ENCODE data around the gene GULP1.

GULP1 gene

GRCh38 chr2:188381614-188382013, 89.9 kb downstream of the GULP1 start:
- no peak for DNase-seq

GRCh38 chr2:188382107-188382506, 90.4 kb downstream of the GULP1 start:
- DNase-seq = no peak

- DNase-seq = no peak
Measured at GRCh38 chr2:188383158-188383557, 91.5 kb downstream of the GULP1 start.

- DNase-seq = no peak
Measured at GRCh38 chr2:188385857-188386256, 94.2 kb downstream of the GULP1 start.

GRCh38 chr2:188388831-188389230, 97.2 kb downstream of the GULP1 start:
- DNase-seq = no peak

- no peak for DNase-seq
Measured at GRCh38 chr2:188391354-188391753, 99.7 kb downstream of the GULP1 start.

- no peak for DNase-seq
Measured at GRCh38 chr2:188394931-188395472, 103.3 kb downstream of the GULP1 start.

GRCh38 chr2:188395903-188396689, 104.4 kb downstream of the GULP1 start:
- DNase-seq = no peak

GRCh38 chr2:188399159-188399558, 107.5 kb downstream of the GULP1 start:
- no peak for DNase-seq

- no peak for DNase-seq
Measured at GRCh38 chr2:188403676-188404075, 112.0 kb downstream of the GULP1 start.

- DNase-seq = no peak
Measured at GRCh38 chr2:188404341-188405004, 112.8 kb downstream of the GULP1 start.

- no peak for DNase-seq
Measured at GRCh38 chr2:188406414-188406813, 114.7 kb downstream of the GULP1 start.

GRCh38 chr2:188410504-188411235, 119.0 kb downstream of the GULP1 start:
- no peak for DNase-seq

GRCh38 chr2:188412190-188412589, 120.5 kb downstream of the GULP1 start:
- DNase-seq = no peak

GRCh38 chr2:188414411-188414810, 122.7 kb downstream of the GULP1 start:
- DNase-seq = no peak

GRCh38 chr2:188414869-188415753, 123.4 kb downstream of the GULP1 start:
- DNase-seq = no peak

- DNase-seq = no peak
Measured at GRCh38 chr2:188415754-188416083, 124.0 kb downstream of the GULP1 start.

GRCh38 chr2:188416367-188416766, 124.7 kb downstream of the GULP1 start:
- DNase-seq = no peak

- DNase-seq = no peak
Measured at GRCh38 chr2:188422726-188423125, 131.1 kb downstream of the GULP1 start.

- no peak for DNase-seq
Measured at GRCh38 chr2:188425266-188425665, 133.6 kb downstream of the GULP1 start.

- no peak for DNase-seq
Measured at GRCh38 chr2:188426121-188426520, 134.4 kb downstream of the GULP1 start.

- DNase-seq = no peak
Measured at GRCh38 chr2:188430705-188431104, 139.0 kb downstream of the GULP1 start.

- DNase-seq = no peak
Measured at GRCh38 chr2:188434018-188434417, 142.3 kb downstream of the GULP1 start.
